ENCODE results near the gene MAGI2. TPM values are rescaled to one million over a fixed set of nuclear protein-coding genes. Genes with fewer than 3 reads are reported as not detected.

The MAGI2 gene
- polyA plus RNA-seq, 3 donors, result 0.03 to 0.11 TPM; not detected in 1

DNA sequence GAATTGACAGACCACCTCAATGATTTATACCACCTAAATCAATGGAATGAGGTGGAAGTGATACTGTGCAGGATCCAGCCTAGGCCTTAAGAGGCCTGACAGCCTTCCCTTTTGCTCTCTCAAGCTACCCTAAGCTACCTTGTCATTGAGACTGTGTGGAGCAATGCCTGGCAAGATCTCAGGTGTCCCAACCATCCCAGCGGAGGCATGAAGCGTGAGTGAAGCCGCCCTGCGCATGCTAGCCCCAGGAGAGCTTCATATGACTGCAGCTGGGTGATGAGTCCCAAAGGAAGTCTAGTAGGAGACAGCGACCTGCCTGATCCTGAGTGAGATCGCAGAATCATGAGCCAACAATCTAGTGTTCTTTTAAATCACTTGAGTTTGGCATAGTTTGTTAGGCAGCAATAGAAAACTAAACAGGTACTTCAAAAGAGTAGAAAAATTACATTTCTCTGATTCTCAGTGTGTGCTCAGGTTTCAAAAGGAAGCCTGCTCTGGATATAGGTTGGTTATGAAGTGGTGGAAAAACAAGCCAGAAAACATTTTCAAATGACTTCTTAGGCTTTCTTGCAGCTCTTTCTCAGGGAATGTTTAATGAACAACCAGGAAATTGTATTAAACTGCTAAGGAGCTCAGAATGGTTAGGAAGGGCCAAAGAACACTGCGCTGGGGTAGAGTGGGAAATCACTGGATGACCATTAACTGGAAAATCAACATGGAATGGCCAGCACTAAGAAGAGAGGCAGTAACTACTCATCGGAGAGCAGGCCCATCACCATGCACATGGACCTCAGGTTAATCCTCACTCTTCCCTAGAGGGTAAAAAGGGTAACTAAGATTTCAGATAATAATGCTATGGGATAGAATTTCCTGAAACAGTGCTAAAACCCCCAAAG lies 1119.7 kb downstream of the MAGI2 start:
- intact Hi-C loops (cut with micrococcal nuclease), result no loop called here
- no peaks in the 10 kb centered on the region for H3K36me3 Mint-ChIP-seq
- Histone ChIP-seq H3K4me1 (ENCODE audit: control insufficient read depth in 1 of 2, insufficient read depth in 2 of 2, low read length in 2 of 2) (no peaks in the 10 kb centered on the region), H3K9me3 (replicated peaks in 1 of 2; ENCODE audit: control insufficient read depth in 1 of 2, insufficient read depth in 1 of 2, low read length in 2 of 2) (peaks cover 0 to 5% of the 10 kb centered on the region in 2 donors), H2AFZ (ENCODE audit: insufficient read depth, low read depth, low read length, poor library complexity, severe bottlenecking) (no peak overlapping the region), H3K27me3 (ENCODE audit: control insufficient read depth in 2 of 2, insufficient read depth in 2 of 2, low read length in 2 of 2) (no peaks in the 10 kb centered on the region), H3K4me3 (replicated peaks in 1 of 3; ENCODE audit: low read depth in 2 of 3, low read length in 3 of 3) (no peak overlapping the region), H3K79me2 (ENCODE audit: insufficient read depth, low read length) (no peaks in the 10 kb centered on the region), H3K4me2 (replicated peaks; ENCODE audit: extremely low read depth, low read length, poor library complexity, severe bottlenecking) (no peak overlapping the region), H3K27ac (ENCODE audit: low read depth in 1 of 2, low read length in 2 of 2) (no peak overlapping the region), H3K9ac (ENCODE audit: insufficient read depth, low read length, poor library complexity, severe bottlenecking) (no peak overlapping the region), H4K20me1 (ENCODE audit: insufficient read depth, low read length) (no peaks in the 10 kb centered on the region), H3K36me3 (replicated peaks in 1 of 2; ENCODE audit: control insufficient read depth in 1 of 2, insufficient read depth in 2 of 2, low read length in 2 of 2) (no peaks in the 10 kb centered on the region)
- TF ChIP-seq, protein P1, sequence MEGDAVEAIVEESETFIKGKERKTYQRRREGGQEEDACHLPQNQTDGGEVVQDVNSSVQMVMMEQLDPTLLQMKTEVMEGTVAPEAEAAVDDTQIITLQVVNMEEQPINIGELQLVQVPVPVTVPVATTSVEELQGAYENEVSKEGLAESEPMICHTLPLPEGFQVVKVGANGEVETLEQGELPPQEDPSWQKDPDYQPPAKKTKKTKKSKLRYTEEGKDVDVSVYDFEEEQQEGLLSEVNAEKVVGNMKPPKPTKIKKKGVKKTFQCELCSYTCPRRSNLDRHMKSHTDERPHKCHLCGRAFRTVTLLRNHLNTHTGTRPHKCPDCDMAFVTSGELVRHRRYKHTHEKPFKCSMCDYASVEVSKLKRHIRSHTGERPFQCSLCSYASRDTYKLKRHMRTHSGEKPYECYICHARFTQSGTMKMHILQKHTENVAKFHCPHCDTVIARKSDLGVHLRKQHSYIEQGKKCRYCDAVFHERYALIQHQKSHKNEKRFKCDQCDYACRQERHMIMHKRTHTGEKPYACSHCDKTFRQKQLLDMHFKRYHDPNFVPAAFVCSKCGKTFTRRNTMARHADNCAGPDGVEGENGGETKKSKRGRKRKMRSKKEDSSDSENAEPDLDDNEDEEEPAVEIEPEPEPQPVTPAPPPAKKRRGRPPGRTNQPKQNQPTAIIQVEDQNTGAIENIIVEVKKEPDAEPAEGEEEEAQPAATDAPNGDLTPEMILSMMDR (IDR thresholded peaks at IDR 0.05), result no peak
- 92% methylated on average over 7 of the region's 8 CpGs for WGBS (ENCODE audit: insufficient coverage)
- H3K27me3 Mint-ChIP-seq (ENCODE audit: low read depth in 3 of 3), result no peaks in the 10 kb centered on the region
- no peak for DNase-seq
- no peaks in the 10 kb centered on the region for H3K4me1 Mint-ChIP-seq
- H3K4me3 Mint-ChIP-seq, result no peak overlapping the region
- no peak overlapping the region for H3K27ac Mint-ChIP-seq
- peaks cover 0 to 7% (median 2%) of the 10 kb centered on the region in 7 donors for H3K9me3 Mint-ChIP-seq

GRCh38 chr7:78329001-78329655 lies 1124.3 kb downstream of the MAGI2 start:
- H3K4me3 ChIP-seq (replicated peaks in 1 of 3; ENCODE audit: low read depth in 2 of 3, low read length in 3 of 3), result no peak overlapping the region
- H2AFZ ChIP-seq (ENCODE audit: insufficient read depth, low read depth, low read length, poor library complexity, severe bottlenecking), result no peak overlapping the region
- Mint-ChIP-seq H3K27ac (no peak overlapping the region), H3K4me3 (no peak overlapping the region), H3K9me3 (peaks cover 0 to 3% (median 2%) of the 10 kb centered on the region in 7 donors), H3K36me3 (no peaks in the 10 kb centered on the region), H3K27me3 (ENCODE audit: low read depth in 3 of 3) (peaks cover 0 to under 1% (median 0%) of the 10 kb centered on the region in 3 donors), H3K4me1 (no peaks in the 10 kb centered on the region)
- intact Hi-C loops (cut with micrococcal nuclease), result no loop called here
- H3K4me2 ChIP-seq (replicated peaks; ENCODE audit: extremely low read depth, low read length, poor library complexity, severe bottlenecking), result no peak overlapping the region
- H3K4me1 ChIP-seq (ENCODE audit: control insufficient read depth in 1 of 2, insufficient read depth in 2 of 2, low read length in 2 of 2), result no peaks in the 10 kb centered on the region
- no peaks in the 10 kb centered on the region for H3K36me3 ChIP-seq (replicated peaks in 1 of 2; ENCODE audit: control insufficient read depth in 1 of 2, insufficient read depth in 2 of 2, low read length in 2 of 2)
- WGBS (ENCODE audit: insufficient coverage), result no CpG with 5 or more reads among the region's 1 CpG
- TF ChIP-seq, protein P1 (IDR thresholded peaks at IDR 0.05), result no peak
- H4K20me1 ChIP-seq (ENCODE audit: insufficient read depth, low read length), result no peaks in the 10 kb centered on the region
- no peak for DNase-seq
- no peaks in the 10 kb centered on the region for H3K27me3 ChIP-seq (ENCODE audit: control insufficient read depth in 2 of 2, insufficient read depth in 2 of 2, low read length in 2 of 2)
- H3K27ac ChIP-seq (ENCODE audit: low read depth in 1 of 2, low read length in 2 of 2), result no peak overlapping the region
- no peak overlapping the region for H3K9ac ChIP-seq (ENCODE audit: insufficient read depth, low read length, poor library complexity, severe bottlenecking)
- H3K9me3 ChIP-seq (replicated peaks in 1 of 2; ENCODE audit: control insufficient read depth in 1 of 2, insufficient read depth in 1 of 2, low read length in 2 of 2), result peaks cover 3 to 5% of the 10 kb centered on the region in 2 donors
- no peaks in the 10 kb centered on the region for H3K79me2 ChIP-seq (ENCODE audit: insufficient read depth, low read length)

All from CD14-positive monocyte (primary cell).